ENCODE data around the gene STMN3. TPM values are rescaled to one million over a fixed set of nuclear protein-coding genes. Genes with fewer than 3 reads are reported as not detected.

Gene STMN3
- total RNA-seq, 1 donor from 2014 or later = 14.7 TPM

DNA sequence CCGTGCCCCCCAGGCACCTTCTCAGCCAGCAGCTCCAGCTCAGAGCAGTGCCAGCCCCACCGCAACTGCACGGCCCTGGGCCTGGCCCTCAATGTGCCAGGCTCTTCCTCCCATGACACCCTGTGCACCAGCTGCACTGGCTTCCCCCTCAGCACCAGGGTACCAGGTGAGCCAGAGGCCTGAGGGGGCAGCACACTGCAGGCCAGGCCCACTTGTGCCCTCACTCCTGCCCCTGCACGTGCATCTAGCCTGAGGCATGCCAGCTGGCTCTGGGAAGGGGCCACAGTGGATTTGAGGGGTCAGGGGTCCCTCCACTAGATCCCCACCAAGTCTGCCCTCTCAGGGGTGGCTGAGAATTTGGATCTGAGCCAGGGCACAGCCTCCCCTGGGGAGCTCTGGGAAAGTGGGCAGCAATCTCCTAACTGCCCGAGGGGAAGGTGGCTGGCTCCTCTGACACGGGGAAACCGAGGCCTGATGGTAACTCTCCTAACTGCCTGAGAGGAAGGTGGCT, 44.2 kb upstream of the STMN3 start:
- DNase-seq (ENCODE audit: extremely low spot score in 2 of 2) = no peak

GRCh38 chr20:63696628-63697356, 43.6 kb upstream of the STMN3 start, which contains the start of gene TNFRSF6B:
TNFRSF6B (plus strand) TSS chr20:63696652; CDS start chr20:63696768, 116 bp downstream.
- Histone ChIP-seq H3K27me3 (no peaks in the 10 kb centered on the region), H3K4me3 (peak within 1 kb of the TSS; percentile 9 to 13), H3K27ac (no peak within 1 kb of the TSS), H3K4me1 (peaks cover 43% of the 10 kb centered on the region), H3K9me3 (no peaks in the 10 kb centered on the region), H3K36me3 (no peaks in the 10 kb centered on the region)
- intact Hi-C loops (cut with DNase I) = no loop called here
- TF ChIP-seq CTCF (IDR thresholded peaks at IDR 0.05) (no peak), POLR2A (IDR thresholded peaks at IDR 0.05) (no peak), POLR2AphosphoS5 (IDR thresholded peaks at IDR 0.05; ENCODE audit: insufficient read depth in 1 of 2, low read depth in 1 of 2) (peak in 1 of 2 donors; percentile 43)
- no peak for DNase-seq (ENCODE audit: extremely low spot score in 2 of 2)

More for the DNA sequence above, 44.2 kb upstream of the STMN3 start:
- Histone ChIP-seq H3K4me3 (peak overlapping the region in 1 of 2 donors; percentile 9), H3K36me3 (no peaks in the 10 kb centered on the region), H3K27me3 (no peaks in the 10 kb centered on the region), H3K27ac (no peak overlapping the region), H3K9me3 (no peaks in the 10 kb centered on the region), H3K4me1 (peaks cover 43% of the 10 kb centered on the region)
- TF ChIP-seq POLR2AphosphoS5 (IDR thresholded peaks at IDR 0.05; ENCODE audit: insufficient read depth in 1 of 2, low read depth in 1 of 2) (no peak), CTCF (IDR thresholded peaks at IDR 0.05) (no peak), POLR2A (IDR thresholded peaks at IDR 0.05) (no peak)
- intact Hi-C loops (cut with DNase I) = no loop called here

GRCh38 chr20:63696306-63696627, 43.0 kb upstream of the STMN3 start:
- H3K27me3 ChIP-seq = no peaks in the 10 kb centered on the region
- no peak for TF ChIP-seq POLR2A (IDR thresholded peaks at IDR 0.05)
- TF ChIP-seq POLR2AphosphoS5 (IDR thresholded peaks at IDR 0.05; ENCODE audit: insufficient read depth in 1 of 2, low read depth in 1 of 2) = no peak
- no peak for TF ChIP-seq CTCF (IDR thresholded peaks at IDR 0.05)
- H3K27ac ChIP-seq = no peak overlapping the region
- H3K4me3 ChIP-seq = peak overlapping the region in 1 of 2 donors; percentile 13
- intact Hi-C loops (cut with DNase I) = no loop called here
- H3K36me3 ChIP-seq = no peaks in the 10 kb centered on the region
- H3K9me3 ChIP-seq = no peaks in the 10 kb centered on the region
- H3K4me1 ChIP-seq = peaks cover 43% of the 10 kb centered on the region
- no peak for DNase-seq (ENCODE audit: extremely low spot score in 2 of 2)

GRCh38 chr20:63695424-63696305, 42.4 kb upstream of the STMN3 start:
- intact Hi-C loops (cut with DNase I) = no loop called here
- no peak for DNase-seq (ENCODE audit: extremely low spot score in 2 of 2)
- Histone ChIP-seq H3K4me1 (peaks cover 43% of the 10 kb centered on the region), H3K27ac (no peak overlapping the region), H3K9me3 (no peaks in the 10 kb centered on the region), H3K36me3 (no peaks in the 10 kb centered on the region), H3K27me3 (no peaks in the 10 kb centered on the region), H3K4me3 (no peak overlapping the region)
- TF ChIP-seq POLR2AphosphoS5 (IDR thresholded peaks at IDR 0.05; ENCODE audit: insufficient read depth in 1 of 2, low read depth in 1 of 2) = no peak
- no peak for TF ChIP-seq POLR2A (IDR thresholded peaks at IDR 0.05)
- TF ChIP-seq CTCF (IDR thresholded peaks at IDR 0.05) = no peak

All from vagina (tissue), 2 donors.